Body of pancreas (tissue), 4 donors: ENCODE data around the gene PDIA4. TPM values are rescaled to one million over a fixed set of nuclear protein-coding genes. Genes with fewer than 3 reads are reported as not detected.

Experiments used
- ATAC-seq: fragments of 150-250 bp; one replicate; pipeline ENCODE4 v1.9.1; 2016
- DNase-seq, 4 donors: peaks; one replicate each; pipeline ENCODE4 v3.0.0-alpha.2; 2019
- H3K27ac ChIP-seq, 4 donors: fragments of 200-600 bp; sonication (generic); 1 replicate in 3 of 4; 2 replicates in 1 of 4; pipeline versions ENCODE4 v1.5.1 to v1.6.1; 2016 to 2019; ENCODE audit warnings: mild to moderate bottlenecking in 1 of 4, mixed read lengths in 1 of 4, moderate library complexity in 1 of 4
- H3K27me3 ChIP-seq, 2 donors: fragments of 200-600 bp; sonication (generic); one replicate each; pipeline ENCODE4 v1.6.0; 2016; ENCODE audit warnings: mild to moderate bottlenecking in 1 of 2
- H3K36me3 ChIP-seq, 2 donors: fragments of 200-600 bp; sonication (generic); replicated peaks in 1 of 2; 2 replicates each; pipeline ENCODE4 v1.5.1; 2016; ENCODE audit warnings: low read depth in 2 of 2; ENCODE audit not compliant: insufficient read depth in 1 of 2
- H3K4me1 ChIP-seq: fragments of 200-600 bp; sonication (generic); one replicate; pipeline ENCODE4 v1.6.0; 2016
- H3K4me3 ChIP-seq, 2 donors: fragments of 200-600 bp; sonication (generic); 1 replicate in 1 of 2; 2 replicates in 1 of 2; pipeline ENCODE4 v1.5.1; 2016 to 2019
- H3K9me3 ChIP-seq, 3 donors: fragments of 200-600 bp; sonication (generic); 1 replicate in 2 of 3; 2 replicates in 1 of 3; pipeline ENCODE4 v1.5.1; 2016
- CTCF ChIP-seq, 7 experiments: fragments of 450-650 bp in 4 of 7; fragments of 200-600 bp in 3 of 7; sonication (generic) in 3 of 7; IDR thresholded peaks; one replicate each; pipeline ENCODE4 v1.5.1; 2016 to 2019; ENCODE audit warnings: antibody characterized with exemption in 7 of 7
- POLR2A ChIP-seq, 3 donors: fragments of 450-650 bp; IDR thresholded peaks; one replicate each; pipeline ENCODE4 v1.6.1; 2016; ENCODE audit warnings: antibody characterized with exemption in 3 of 3, mild to moderate bottlenecking in 2 of 3
- WGBS, 2 donors: methylation state at CpG; one replicate each; pipeline ENCODE4 v1.1.5; 2017; 5-methylcytosine and 5-hydroxymethylcytosine counted together
- intact Hi-C: fragments of 100-400 bp; cut with DNase I; formaldehyde crosslinking; loops from one replicate; pipeline ENCODE4 v1.15.1; 2023
- total RNA-seq, 2 donors: library from RNA; depleted of rRNA; stranded (reverse); fragments of >200 nt; gene quantifications; one replicate each; pipeline ENCODE4 v1.1.0, GENCODE V29; 2016

The PDIA4 gene
- total RNA-seq, 2 donors from 2014 or later = 80.4 to 140 TPM

GRCh38 chr7:148987751-148988512 lies 40.4 kb downstream of the PDIA4 start:
- peak; percentile 17 for ATAC-seq
- Histone ChIP-seq H3K27me3 (no peaks in the 10 kb centered on the region), H3K9me3 (no peaks in the 10 kb centered on the region), H3K27ac (peak overlapping the region; percentile 71 to 85 (median 81)), H3K4me1 (peaks cover 26% of the 10 kb centered on the region), H3K36me3 (no peaks in the 10 kb centered on the region), H3K4me3 (peak overlapping the region; percentile 38 to 53)
- peak in 3 of 4 donors; percentile 30 to 41 (median 35) for DNase-seq
- intact Hi-C loops = no loop called here
- WGBS, 2 donors = 1% methylated on average over 9 of the region's 9 CpGs
- no peak for TF ChIP-seq CTCF (IDR thresholded peaks at IDR 0.05)
- TF ChIP-seq POLR2A (IDR thresholded peaks at IDR 0.05) = peak in 1 of 3 donors; percentile 2

GRCh38 chr7:148987010-148987750 lies 41.1 kb downstream of the PDIA4 start:
- Histone ChIP-seq H3K27ac (peak overlapping the region; percentile 71 to 85 (median 81)), H3K27me3 (no peaks in the 10 kb centered on the region), H3K36me3 (no peaks in the 10 kb centered on the region), H3K9me3 (no peaks in the 10 kb centered on the region), H3K4me3 (peak overlapping the region; percentile 38 to 53), H3K4me1 (peaks cover 32% of the 10 kb centered on the region)
- DNase-seq = peak; percentile 81 to 91 (median 86)
- ATAC-seq = peak; percentile 93
- 0% methylated on average over 17 of the region's 17 CpGs for WGBS, 2 donors
- intact Hi-C loops = no loop called here
- TF ChIP-seq POLR2A (IDR thresholded peaks at IDR 0.05) (peak in 2 of 3 donors; percentile 29 to 44), CTCF (IDR thresholded peaks at IDR 0.05) (peak in 1 of 7 experiments; percentile 10)

GRCh38 chr7:148986742-148987009 lies 41.6 kb downstream of the PDIA4 start:
- Histone ChIP-seq H3K4me3 (no peak overlapping the region), H3K4me1 (peaks cover 32% of the 10 kb centered on the region), H3K27ac (peak overlapping the region in 2 of 4 donors; percentile 85), H3K9me3 (no peaks in the 10 kb centered on the region), H3K27me3 (no peaks in the 10 kb centered on the region), H3K36me3 (no peaks in the 10 kb centered on the region)
- DNase-seq (no peak), ATAC-seq (no peak)
- WGBS, 2 donors = 29 to 41% methylated on average over 1 of the region's 1 CpG
- intact Hi-C loops = no loop called here
- no peak for TF ChIP-seq CTCF (IDR thresholded peaks at IDR 0.05)
- TF ChIP-seq POLR2A (IDR thresholded peaks at IDR 0.05) = no peak

GRCh38 chr7:148983200-148984146 lies 44.8 kb downstream of the PDIA4 start:
- Histone ChIP-seq H3K4me3 (peak overlapping the region; percentile 20 to 42), H3K4me1 (peaks cover 30% of the 10 kb centered on the region), H3K9me3 (no peaks in the 10 kb centered on the region), H3K27ac (peak overlapping the region in 3 of 4 donors; percentile 17 to 42 (median 30)), H3K27me3 (no peaks in the 10 kb centered on the region), H3K36me3 (no peaks in the 10 kb centered on the region)
- DNase-seq (peak; percentile 44 to 56 (median 50)), ATAC-seq (peak; percentile 39)
- WGBS, 2 donors = 0 to 1% methylated on average over 21 to 36 of the region's 38 CpGs
- TF ChIP-seq POLR2A (IDR thresholded peaks at IDR 0.05) (peak in 1 of 3 donors; percentile 12), CTCF (IDR thresholded peaks at IDR 0.05) (no peak)
- intact Hi-C loops = no loop called here
